ENCODE measurements around the gene PDE9A. TPM values are rescaled to one million over a fixed set of nuclear protein-coding genes. Genes with fewer than 3 reads are reported as not detected.

PDE9A gene
- total and polyA plus RNA-seq, 2 experiments from 2014 or later, result 14.3 to 19.6 TPM

- H2AFZ ChIP-seq, result no peak overlapping the region
- H3K9me3 ChIP-seq (ENCODE audit: low read depth), result no peaks in the 10 kb centered on the region
- no peak overlapping the region for H3K27ac ChIP-seq
- 99% methylated on average over 9 of the region's 9 CpGs for WGBS (ENCODE audit: low lambda C conversion rate, missing lambda C conversion rate)
- TF ChIP-seq EZH2phosphoT487 (IDR thresholded peaks at IDR 0.05; ENCODE audit: low read depth, severe bottlenecking, unreplicated experiment), result no peak
- TF ChIP-seq EZH2 (IDR thresholded peaks at IDR 0.05; ENCODE audit: borderline replicate concordance), result no peak
- no peak for TF ChIP-seq CTCF (IDR thresholded peaks at IDR 0.05; ENCODE audit: poor library complexity)
- no peaks in the 10 kb centered on the region for H3K9me2 ChIP-seq (replicated peaks; ENCODE audit: insufficient read depth)
- no peaks in the 10 kb centered on the region for H3K27me3 ChIP-seq
- H3K4me3 ChIP-seq, result no peak overlapping the region
- H3K36me3 ChIP-seq (replicated peaks; ENCODE audit: insufficient read depth, low read depth), result no peaks in the 10 kb centered on the region
- DNase-seq (ENCODE audit: low spot score), result no peak
- no peak overlapping the region for H3K4me2 ChIP-seq
- H4K20me1 ChIP-seq (ENCODE audit: insufficient read depth, poor library complexity, severe bottlenecking), result no peaks in the 10 kb centered on the region
- H3K79me2 ChIP-seq, result no peaks in the 10 kb centered on the region
- peaks cover 15% of the 10 kb centered on the region for H3K4me1 ChIP-seq (ENCODE audit: insufficient read depth)
Measured at GRCh38 chr21:42764443-42764760, 111.0 kb downstream of the PDE9A start.

- Histone ChIP-seq H3K9me3 (ENCODE audit: low read depth) (no peaks in the 10 kb centered on the region), H3K79me2 (no peaks in the 10 kb centered on the region), H3K4me1 (ENCODE audit: insufficient read depth) (peaks cover 15% of the 10 kb centered on the region), H3K27me3 (no peaks in the 10 kb centered on the region), H3K4me2 (no peak overlapping the region), H3K9me2 (replicated peaks; ENCODE audit: insufficient read depth) (no peaks in the 10 kb centered on the region), H4K20me1 (ENCODE audit: insufficient read depth, poor library complexity, severe bottlenecking) (no peaks in the 10 kb centered on the region), H3K27ac (no peak overlapping the region), H2AFZ (no peak overlapping the region), H3K36me3 (replicated peaks; ENCODE audit: insufficient read depth, low read depth) (no peaks in the 10 kb centered on the region), H3K4me3 (no peak overlapping the region)
- 100% methylated on average over 1 of the region's 1 CpG for WGBS (ENCODE audit: low lambda C conversion rate, missing lambda C conversion rate)
- no peak for DNase-seq (ENCODE audit: low spot score)
- TF ChIP-seq CTCF (IDR thresholded peaks at IDR 0.05; ENCODE audit: poor library complexity), result no peak
- no peak for TF ChIP-seq EZH2 (IDR thresholded peaks at IDR 0.05; ENCODE audit: borderline replicate concordance)
- no peak for TF ChIP-seq EZH2phosphoT487 (IDR thresholded peaks at IDR 0.05; ENCODE audit: low read depth, severe bottlenecking, unreplicated experiment)
Measured at GRCh38 chr21:42764883-42765282, 111.5 kb downstream of the PDE9A start.

- Histone ChIP-seq H3K4me1 (ENCODE audit: insufficient read depth) (peaks cover 11% of the 10 kb centered on the region), H3K4me2 (no peak overlapping the region), H3K36me3 (replicated peaks; ENCODE audit: insufficient read depth, low read depth) (no peaks in the 10 kb centered on the region), H3K4me3 (no peak overlapping the region), H3K9me3 (ENCODE audit: low read depth) (no peaks in the 10 kb centered on the region), H3K9me2 (replicated peaks; ENCODE audit: insufficient read depth) (no peaks in the 10 kb centered on the region), H3K27me3 (no peaks in the 10 kb centered on the region), H3K27ac (no peak overlapping the region), H2AFZ (no peak overlapping the region), H3K79me2 (no peaks in the 10 kb centered on the region), H4K20me1 (ENCODE audit: insufficient read depth, poor library complexity, severe bottlenecking) (no peaks in the 10 kb centered on the region)
- TF ChIP-seq EZH2 (IDR thresholded peaks at IDR 0.05; ENCODE audit: borderline replicate concordance) (no peak), CTCF (IDR thresholded peaks at IDR 0.05; ENCODE audit: poor library complexity) (no peak), EZH2phosphoT487 (IDR thresholded peaks at IDR 0.05; ENCODE audit: low read depth, severe bottlenecking, unreplicated experiment) (no peak)
- no peak for DNase-seq (ENCODE audit: low spot score)
- WGBS (ENCODE audit: low lambda C conversion rate, missing lambda C conversion rate), result 98% methylated on average over 4 of the region's 4 CpGs
Measured at GRCh38 chr21:42765656-42766055, 112.2 kb downstream of the PDE9A start.
